PC-3 (cell line): Measurements from ENCODE around the gene CS. TPM values are rescaled to one million over a fixed set of nuclear protein-coding genes. Genes with fewer than 3 reads are reported as not detected.
A peak's percentile ranks its signal among the peaks of the same experiment; 100 is the strongest.

Experiments used
- ATAC-seq: fragments of 200-7000 bp; cut with Tn5 transposase; 2 replicates; pipeline ENCODE4 v1.9.1; 2020; ENCODE audit warnings: mild to moderate bottlenecking, moderate library complexity
- BruUV-seq: library from RNA; stranded (reverse); fragments of 400-500 nt; replicated peaks from 2 replicates; lab custom pipeline; 2021; lab: Mats Ljungman, UMichigan
- CTCF ChIA-PET: fragments of 300-600 bp; sonication (Branson Sonifier 250); formaldehyde crosslinking; loops from one replicate; lab custom pipeline; 2022; ENCODE audit warnings: antibody characterized with exemption; lab: Charles Lee
- POLR2A ChIA-PET: fragments of 300-600 bp; sonication (Branson Sonifier 250); formaldehyde crosslinking; loops from one replicate; lab custom pipeline; 2022; ENCODE audit warnings: antibody characterized with exemption; ENCODE audit not compliant: unreplicated experiment; lab: Charles Lee
- DNase-seq: peaks from one replicate; pipeline ENCODE4 v3.0.0-alpha.2; 2015
- H2AFZ ChIP-seq: fragments of 300-600 bp; sonication (generic); 2 replicates; pipeline ENCODE4 v1.6.0; 2016; ENCODE audit warnings: antibody characterized with exemption, low read length
- H3F3A ChIP-seq: fragments of 300-600 bp; sonication (generic); one replicate; pipeline ENCODE4 v1.6.0; 2017; ENCODE audit warnings: antibody characterized with exemption, low read length, control low read depth, mild to moderate bottlenecking; ENCODE audit not compliant: unreplicated experiment
- H3K27ac ChIP-seq: fragments of 300-600 bp; sonication (generic); 2 replicates; pipeline ENCODE4 v1.5.1; 2016; ENCODE audit warnings: mild to moderate bottlenecking, low read length
- H3K27me3 ChIP-seq: fragments of 300-600 bp; sonication (generic); 2 replicates; pipeline ENCODE4 v1.6.1; 2016; ENCODE audit warnings: low read length, mixed read lengths
- H3K36me3 ChIP-seq: fragments of 300-600 bp; sonication (generic); 2 replicates; pipeline ENCODE4 v1.6.1; 2016; ENCODE audit warnings: low read depth, mixed run types, low read length, mixed read lengths
- H3K4me1 ChIP-seq: fragments of 300-600 bp; sonication (generic); 2 replicates; pipeline ENCODE4 v1.5.1; 2016; ENCODE audit warnings: low read length; ENCODE audit not compliant: insufficient read depth
- H3K4me2 ChIP-seq: fragments of 300-600 bp; sonication (generic); 2 replicates; pipeline ENCODE4 v1.6.0; 2016; ENCODE audit warnings: low read length
- H3K4me3 ChIP-seq: fragments of 300-600 bp; sonication (generic); 2 replicates; pipeline ENCODE4 v1.5.1; 2016; ENCODE audit warnings: mild to moderate bottlenecking, low read length, mixed read lengths
- H3K79me2 ChIP-seq: fragments of 300-600 bp; sonication (generic); 2 replicates; pipeline ENCODE4 v1.6.1; 2017; ENCODE audit warnings: low read length, mixed read lengths
- H3K9ac ChIP-seq: fragments of 300-600 bp; sonication (generic); 2 replicates; pipeline ENCODE4 v1.6.0; 2016; ENCODE audit warnings: mild to moderate bottlenecking, low read length
- H3K9me2 ChIP-seq: fragments of 300-600 bp; sonication (generic); replicated peaks from 2 replicates; pipeline ENCODE4 v1.6.1; 2016; ENCODE audit warnings: mixed run types, low read length, mixed read lengths
- H3K9me3 ChIP-seq: fragments of 300-600 bp; sonication (generic); 2 replicates; pipeline ENCODE4 v1.6.1; 2016; ENCODE audit warnings: low read length, mixed read lengths
- H4K20me1 ChIP-seq: fragments of 300-600 bp; sonication (generic); 2 replicates; pipeline ENCODE4 v1.6.1; 2016; ENCODE audit warnings: low read length, mixed read lengths
- EZH2 ChIP-seq: fragments of 300-600 bp; sonication (generic); IDR thresholded peaks from one replicate; pipeline ENCODE4 v1.6.1; 2017; ENCODE audit warnings: antibody characterized with exemption, mild to moderate bottlenecking, low read length; ENCODE audit not compliant: unreplicated experiment
- EZH2phosphoT487 ChIP-seq: fragments of 300-600 bp; sonication (generic); IDR thresholded peaks from 2 replicates; pipeline ENCODE4 v1.6.1; 2018; ENCODE audit warnings: mild to moderate bottlenecking, antibody characterized with exemption, low read length, borderline replicate concordance
- intact Hi-C: fragments of 100-400 bp; cut with micrococcal nuclease; formaldehyde crosslinking; loops from 2 replicates; pipeline ENCODE4 v1.9.0; 2023
- total RNA-seq: library from RNA; depleted of rRNA; stranded (reverse); fragments of >200 nt; gene quantifications from 2 replicates; pipeline ENCODE4 v1.2.3, GENCODE V29; 2014
- TF ChIP-seq, protein P1 (sequence below): fragments of 300-600 bp; sonication (generic); conservative IDR thresholded peaks from 2 replicates; pipeline ENCODE4 v1.5.1; 2017; ENCODE audit warnings: antibody characterized with exemption, low read depth, mild to moderate bottlenecking, low read length

The CS gene
- total RNA-seq, 1 experiment from 2014 or later: 182 TPM

DNA sequence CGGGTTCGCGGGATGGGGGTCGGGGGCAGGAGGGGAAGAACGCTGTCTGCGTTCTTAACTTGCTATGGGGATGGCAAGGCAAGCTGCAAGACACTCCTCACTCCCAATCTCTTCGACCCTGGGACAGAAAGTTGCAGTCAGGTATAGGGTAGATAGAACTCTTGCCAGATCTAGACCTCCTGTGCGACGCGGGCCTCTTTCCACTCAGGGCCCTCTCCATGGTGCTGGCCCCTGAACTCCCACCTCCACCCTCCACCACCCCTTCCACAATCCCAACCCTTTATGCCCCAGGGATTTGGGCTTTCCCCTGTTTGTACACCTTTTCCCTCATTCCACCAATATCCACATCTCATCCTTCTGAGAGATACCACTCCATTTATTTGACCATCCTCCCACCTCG is 75.2 kb downstream of the CS start:
- Histone ChIP-seq H3F3A (no peaks in the 10 kb centered on the region), H2AFZ (peak overlapping the region; percentile 94; the same call in 1 of the 2 replicates), H3K4me1 (peaks cover 22% of the 10 kb centered on the region), H3K4me2 (peak overlapping the region; percentile 97), H3K9me3 (no peaks in the 10 kb centered on the region), H4K20me1 (no peaks in the 10 kb centered on the region), H3K4me3 (peak overlapping the region; percentile 88), H3K79me2 (peaks cover 30% of the 10 kb centered on the region), H3K9me2 (no peaks in the 10 kb centered on the region), H3K27me3 (no peaks in the 10 kb centered on the region), H3K36me3 (no peaks in the 10 kb centered on the region), H3K9ac (peak overlapping the region; percentile 86), H3K27ac (no peak overlapping the region)
- intact Hi-C loops: loop anchor here (1.0 to 5.0 kb wide), 5 partner anchors 19 to 106 kb away; partner anchors contain the start of gene COQ10A
- ChIA-PET CTCF (no interaction called here), POLR2A (no interaction called here)
- ATAC-seq (no peak), DNase-seq (no peak)
- BruUV-seq: no TSS peak
- TF ChIP-seq EZH2 (no peak), EZH2phosphoT487 (no peak)
- TF ChIP-seq, protein P1, sequence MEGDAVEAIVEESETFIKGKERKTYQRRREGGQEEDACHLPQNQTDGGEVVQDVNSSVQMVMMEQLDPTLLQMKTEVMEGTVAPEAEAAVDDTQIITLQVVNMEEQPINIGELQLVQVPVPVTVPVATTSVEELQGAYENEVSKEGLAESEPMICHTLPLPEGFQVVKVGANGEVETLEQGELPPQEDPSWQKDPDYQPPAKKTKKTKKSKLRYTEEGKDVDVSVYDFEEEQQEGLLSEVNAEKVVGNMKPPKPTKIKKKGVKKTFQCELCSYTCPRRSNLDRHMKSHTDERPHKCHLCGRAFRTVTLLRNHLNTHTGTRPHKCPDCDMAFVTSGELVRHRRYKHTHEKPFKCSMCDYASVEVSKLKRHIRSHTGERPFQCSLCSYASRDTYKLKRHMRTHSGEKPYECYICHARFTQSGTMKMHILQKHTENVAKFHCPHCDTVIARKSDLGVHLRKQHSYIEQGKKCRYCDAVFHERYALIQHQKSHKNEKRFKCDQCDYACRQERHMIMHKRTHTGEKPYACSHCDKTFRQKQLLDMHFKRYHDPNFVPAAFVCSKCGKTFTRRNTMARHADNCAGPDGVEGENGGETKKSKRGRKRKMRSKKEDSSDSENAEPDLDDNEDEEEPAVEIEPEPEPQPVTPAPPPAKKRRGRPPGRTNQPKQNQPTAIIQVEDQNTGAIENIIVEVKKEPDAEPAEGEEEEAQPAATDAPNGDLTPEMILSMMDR: no peak

DNA sequence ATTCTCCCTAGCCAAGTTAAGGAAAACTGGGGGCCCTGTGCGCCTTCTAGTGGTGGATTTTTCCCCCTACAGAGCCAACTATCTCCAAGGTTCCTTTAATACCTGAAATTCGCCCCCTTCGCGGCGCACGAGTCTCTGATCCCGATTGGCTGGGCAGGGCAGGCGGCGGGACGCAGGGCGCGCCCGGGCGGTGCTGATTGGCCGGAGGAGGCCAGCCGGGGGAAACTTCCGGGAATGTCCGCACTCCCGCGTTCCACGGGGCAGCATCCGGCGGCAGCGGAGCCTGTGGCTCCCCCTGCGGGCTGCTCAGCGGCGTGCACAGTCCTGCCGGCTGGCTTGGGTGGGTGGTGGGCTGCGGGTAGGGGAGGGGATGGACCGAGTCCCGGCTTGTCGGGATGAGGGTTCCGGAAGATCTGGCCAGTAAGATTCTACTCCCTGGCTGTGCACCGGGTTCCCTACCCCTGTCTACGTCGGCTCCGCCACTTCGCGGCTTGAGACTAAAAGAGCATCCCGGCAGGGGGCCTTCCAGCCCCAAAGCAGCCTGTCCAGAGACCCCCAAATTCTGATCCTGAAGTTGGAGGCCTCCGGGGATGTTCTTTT is 75.9 kb downstream of the CS start, which contains the start of gene NABP2:
NABP2 (plus strand) TSS at position 241 of the 600 bp plus-strand sequence. CDS start 515 bp downstream, outside the sequence.
- H3K4me1 ChIP-seq: peaks cover 22% of the 10 kb centered on the region
- intact Hi-C loops: loop anchor here (1.0 to 5.0 kb wide), 5 partner anchors 18 to 105 kb away; partner anchors contain the start of gene COQ10A
- POLR2A ChIA-PET: no interaction called here
- H3F3A ChIP-seq: no peaks in the 10 kb centered on the region
- peak within 1 kb of the TSS; percentile 97 for H3K4me2 ChIP-seq
- ATAC-seq (peak; percentile 81), DNase-seq (peak; percentile 99)
- CTCF ChIA-PET: no interaction called here
- TF ChIP-seq, protein P1: peak; percentile 94
- no peak for TF ChIP-seq EZH2phosphoT487
- peak within 1 kb of the TSS; percentile 21; the same call in 1 of the 2 replicates for H3K27ac ChIP-seq
- no peaks in the 10 kb centered on the region for H3K27me3 ChIP-seq
- no peaks in the 10 kb centered on the region for H3K36me3 ChIP-seq
- H3K9me3 ChIP-seq: no peaks in the 10 kb centered on the region
- no peaks in the 10 kb centered on the region for H4K20me1 ChIP-seq
- peaks cover 35% of the 10 kb centered on the region for H3K79me2 ChIP-seq
- no TSS peak for BruUV-seq
- peak within 1 kb of the TSS; percentile 88 for H3K4me3 ChIP-seq
- peak within 1 kb of the TSS; percentile 86 for H3K9ac ChIP-seq
- no peaks in the 10 kb centered on the region for H3K9me2 ChIP-seq
- peak within 1 kb of the TSS; percentile 98 for H2AFZ ChIP-seq

DNA sequence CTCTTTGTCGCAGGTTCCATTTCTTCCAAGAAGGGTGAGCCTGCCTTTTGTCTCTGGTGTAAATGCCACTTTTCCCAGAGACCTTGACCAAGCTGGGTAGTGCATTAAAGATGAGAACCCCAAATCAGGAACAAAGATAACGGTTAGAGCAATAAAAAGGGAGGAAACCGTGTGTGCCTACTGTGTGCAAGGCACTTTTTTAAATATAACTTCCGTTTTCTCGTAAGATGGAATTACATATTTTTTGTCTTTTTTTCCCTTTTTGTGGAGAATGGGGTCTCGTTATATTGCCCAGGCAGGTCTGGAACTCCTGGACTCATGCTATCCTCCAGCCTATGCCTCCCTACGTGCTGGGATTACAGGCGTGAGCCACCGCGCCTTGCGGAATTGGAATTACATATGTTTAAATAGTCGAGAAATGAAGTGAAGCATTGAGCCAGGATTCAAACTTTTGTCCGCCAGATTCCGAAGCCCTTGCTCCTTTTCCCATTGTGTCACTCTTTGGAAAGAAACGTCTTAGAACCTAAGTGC is 76.5 kb downstream of the CS start:
- Histone ChIP-seq H4K20me1 (no peaks in the 10 kb centered on the region), H3K27ac (peak overlapping the region; percentile 21; the same call in 1 of the 2 replicates), H3K27me3 (no peaks in the 10 kb centered on the region), H3K9me3 (no peaks in the 10 kb centered on the region), H2AFZ (peak overlapping the region; percentile 98), H3K9ac (peak overlapping the region; percentile 47), H3F3A (no peaks in the 10 kb centered on the region), H3K36me3 (no peaks in the 10 kb centered on the region), H3K79me2 (peaks cover 35% of the 10 kb centered on the region), H3K4me3 (peak overlapping the region; percentile 88), H3K4me1 (peaks cover 22% of the 10 kb centered on the region), H3K9me2 (no peaks in the 10 kb centered on the region), H3K4me2 (peak overlapping the region; percentile 97)
- DNase-seq (no peak), ATAC-seq (no peak)
- intact Hi-C loops: loop anchor here (1.0 to 5.0 kb wide), 5 partner anchors 17 to 104 kb away; partner anchors contain the start of gene COQ10A
- BruUV-seq: no TSS peak
- ChIA-PET CTCF (no interaction called here), POLR2A (no interaction called here)
- no peak for TF ChIP-seq EZH2phosphoT487
- no peak for TF ChIP-seq EZH2
- TF ChIP-seq, protein P1: no peak
